HG03565 (cell line): Measurements from ENCODE around the gene FLVCR1.
"Not testable (repeated sequence)": the region's sequence is repeated elsewhere in the genome, so short reads cannot be mapped to it uniquely, and the experiment has no call there.

Experiments
- ATAC-seq: cut with Tn5 transposase; IDR thresholded peaks from one replicate; pipeline ENCODE4 v1.9.1; 2021; ENCODE audit warnings: mild to moderate bottlenecking, moderate library complexity; ENCODE audit not compliant: unreplicated experiment

FLVCR1 gene

DNA sequence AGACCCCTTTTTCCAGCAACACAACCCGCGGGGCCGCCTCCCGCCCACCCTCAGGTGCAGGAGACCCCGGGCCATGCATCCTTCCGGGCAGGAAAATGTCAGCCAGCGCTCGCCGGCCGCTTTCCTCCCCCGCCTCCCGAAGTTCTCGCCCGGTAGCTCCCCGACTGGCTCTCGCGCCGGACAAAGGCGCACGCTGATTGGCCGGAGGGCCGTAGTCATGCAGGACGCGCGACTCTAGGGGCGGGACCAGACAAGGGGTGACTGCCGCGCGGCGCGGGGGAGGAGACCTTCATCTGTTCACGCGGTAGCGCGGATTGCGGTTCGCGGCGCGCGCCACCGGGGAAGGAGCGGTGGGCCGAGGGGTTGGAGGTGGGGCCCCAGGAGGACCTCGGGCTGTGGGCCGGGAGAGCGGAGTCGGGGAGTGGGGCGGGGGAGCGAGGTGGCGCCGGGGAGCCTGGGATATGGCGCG, at the start of gene FLVCR1:
Gene FLVCR1, plus strand, starts transcription at position 284 of the 469 bp plus-strand sequence. Its CDS starts 178 bp downstream, at position 462.
- ATAC-seq: peak; percentile 93

DNA sequence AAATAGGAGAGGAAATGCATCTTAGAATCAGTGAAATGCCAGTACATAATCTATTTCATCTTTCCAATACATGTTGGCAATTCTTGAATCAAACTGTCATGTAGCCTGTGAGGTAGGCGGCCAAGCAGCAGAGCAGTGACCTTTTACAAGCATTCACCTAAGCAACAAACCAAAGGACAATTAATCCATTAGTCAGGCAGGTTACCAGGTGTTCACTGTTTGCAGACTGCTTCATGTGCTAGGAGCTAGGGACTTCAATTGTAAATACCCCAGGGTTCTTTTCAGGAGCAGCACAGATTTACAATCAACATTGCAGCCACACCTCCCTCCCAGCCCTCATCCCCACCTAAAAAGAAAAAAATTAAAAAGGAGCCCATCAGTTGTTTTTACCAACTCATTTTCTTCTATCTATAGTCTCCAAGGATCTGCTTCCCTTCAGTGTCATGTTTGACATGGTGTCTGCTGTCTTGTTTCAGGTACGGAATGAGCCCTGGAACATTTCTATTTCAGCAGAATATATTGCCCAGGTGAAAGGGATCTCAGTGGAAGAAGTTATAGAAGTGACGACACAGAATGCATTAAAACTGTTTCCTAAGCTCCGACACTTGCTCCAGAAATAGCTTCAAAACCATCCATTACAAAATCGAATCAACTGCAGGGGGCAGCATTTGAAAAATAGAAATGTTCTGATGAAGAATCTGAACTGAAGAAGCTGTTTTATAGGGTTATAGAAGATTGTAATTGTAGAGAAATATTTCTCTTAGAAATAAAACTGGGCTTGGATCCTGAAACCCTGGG, 43.3 kb upstream of the FLVCR1 start:
- no peak for ATAC-seq

DNA sequence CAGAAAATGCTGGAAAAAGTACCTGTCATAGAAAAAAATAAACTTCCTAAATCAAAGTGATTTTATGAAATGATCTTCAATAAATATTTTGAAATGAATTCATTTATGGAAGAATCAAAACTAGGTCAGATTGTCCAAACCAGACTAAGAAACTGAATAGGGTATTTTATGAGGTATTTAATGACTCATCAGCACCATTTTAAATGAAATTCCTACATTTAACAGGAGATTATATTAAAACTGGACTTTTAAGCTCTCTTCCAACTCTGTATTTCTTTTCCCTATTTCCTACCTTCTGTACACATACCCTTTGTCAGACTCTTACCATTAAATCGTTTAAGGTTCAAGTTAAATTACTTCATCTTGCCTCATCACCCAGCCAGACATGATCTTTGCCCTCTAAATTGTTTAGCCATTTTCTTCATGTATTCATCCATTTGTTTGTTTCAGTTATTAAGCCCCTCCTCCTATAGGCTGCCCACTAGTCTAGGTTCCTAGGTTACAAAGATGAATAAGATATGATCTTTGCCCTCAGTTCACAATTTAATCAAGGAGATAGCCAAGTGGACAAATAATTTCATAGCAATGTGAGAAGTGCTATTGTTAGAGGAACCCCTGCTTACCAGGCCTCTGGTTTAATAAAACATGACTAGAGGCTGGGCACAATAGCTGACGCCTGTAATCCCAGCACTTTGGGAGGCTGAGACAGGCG, 41.4 kb upstream of the FLVCR1 start:
- ATAC-seq: no peak

DNA sequence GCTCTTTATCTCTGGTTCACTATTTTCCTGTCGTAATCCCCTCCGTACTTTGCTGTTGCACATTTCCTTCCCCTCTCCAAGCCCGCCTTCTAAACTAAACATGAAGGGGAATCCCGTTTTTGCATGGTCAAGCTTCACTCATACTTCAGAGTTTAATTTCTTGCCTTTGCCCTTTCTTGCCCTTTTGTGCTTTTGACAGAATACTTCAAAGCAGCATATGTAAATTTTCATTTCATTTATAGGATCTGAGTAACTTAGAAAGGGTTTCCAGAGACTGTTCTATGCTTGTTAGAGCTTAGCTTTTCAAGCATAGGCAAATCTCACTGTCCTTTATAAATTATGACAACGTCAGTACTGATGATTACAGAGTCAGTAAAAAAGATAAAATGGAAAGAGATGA, 38.3 kb upstream of the FLVCR1 start:
- peak; percentile 72 for ATAC-seq

DNA sequence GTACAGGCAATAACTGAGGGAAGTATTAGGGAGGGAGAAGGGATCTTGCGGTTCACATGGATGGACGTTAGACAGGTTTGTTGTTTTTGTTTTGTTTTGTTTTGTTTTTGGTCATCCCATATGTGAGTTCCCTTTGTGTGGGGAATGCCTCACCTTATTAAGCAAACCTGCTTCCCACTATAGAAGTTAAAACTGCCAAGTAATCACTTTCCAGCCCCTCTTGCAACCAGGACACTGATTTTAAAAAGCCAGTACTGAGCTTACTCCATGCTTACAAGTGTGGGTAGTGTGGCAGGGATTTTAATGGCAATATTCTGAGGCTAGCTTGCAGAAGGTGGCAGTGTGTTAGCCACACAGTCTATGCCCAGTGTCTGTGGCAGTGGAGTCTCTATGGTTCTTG, 37.1 kb upstream of the FLVCR1 start:
- no peak for ATAC-seq

DNA sequence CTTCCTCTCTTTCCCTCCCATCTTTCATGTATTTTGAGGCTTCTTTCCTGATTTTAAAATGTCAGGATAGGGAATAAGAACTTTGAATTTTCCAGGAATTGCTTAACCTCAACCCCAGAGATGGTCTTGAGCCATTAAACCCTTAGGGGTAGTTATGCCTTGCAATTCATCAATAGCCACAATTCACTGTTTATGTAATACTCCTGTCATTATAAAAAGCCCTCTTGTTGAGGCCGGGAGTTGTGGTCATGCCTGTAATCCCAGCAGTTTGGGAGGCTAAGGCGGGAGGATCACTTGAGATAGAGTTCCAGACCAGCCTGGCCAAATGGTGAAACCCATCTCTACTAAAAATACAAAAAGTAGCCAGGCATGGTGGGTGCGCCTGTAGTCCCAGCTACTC, 35.1 kb upstream of the FLVCR1 start:
- ATAC-seq: no peak

DNA sequence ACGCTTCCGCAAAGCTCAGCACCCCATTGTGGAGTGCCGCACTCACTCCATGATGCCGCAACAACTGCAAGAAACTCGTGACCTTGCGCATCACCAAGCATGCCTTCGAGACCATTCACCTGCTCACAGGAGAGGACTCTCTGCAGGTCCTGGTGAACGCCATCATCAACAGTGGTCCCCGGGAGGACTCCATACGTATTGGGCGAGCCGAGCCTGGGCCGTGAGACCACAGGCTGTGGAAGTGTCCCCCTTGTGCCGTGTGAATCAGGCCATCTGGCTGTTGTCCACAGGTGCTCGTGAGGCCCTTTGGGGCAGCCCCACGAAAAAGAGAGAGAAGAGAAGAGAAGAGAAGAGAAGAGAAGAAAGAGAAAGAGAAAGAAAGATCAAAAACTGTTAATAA, 33.9 kb upstream of the FLVCR1 start:
- no peak for ATAC-seq

DNA sequence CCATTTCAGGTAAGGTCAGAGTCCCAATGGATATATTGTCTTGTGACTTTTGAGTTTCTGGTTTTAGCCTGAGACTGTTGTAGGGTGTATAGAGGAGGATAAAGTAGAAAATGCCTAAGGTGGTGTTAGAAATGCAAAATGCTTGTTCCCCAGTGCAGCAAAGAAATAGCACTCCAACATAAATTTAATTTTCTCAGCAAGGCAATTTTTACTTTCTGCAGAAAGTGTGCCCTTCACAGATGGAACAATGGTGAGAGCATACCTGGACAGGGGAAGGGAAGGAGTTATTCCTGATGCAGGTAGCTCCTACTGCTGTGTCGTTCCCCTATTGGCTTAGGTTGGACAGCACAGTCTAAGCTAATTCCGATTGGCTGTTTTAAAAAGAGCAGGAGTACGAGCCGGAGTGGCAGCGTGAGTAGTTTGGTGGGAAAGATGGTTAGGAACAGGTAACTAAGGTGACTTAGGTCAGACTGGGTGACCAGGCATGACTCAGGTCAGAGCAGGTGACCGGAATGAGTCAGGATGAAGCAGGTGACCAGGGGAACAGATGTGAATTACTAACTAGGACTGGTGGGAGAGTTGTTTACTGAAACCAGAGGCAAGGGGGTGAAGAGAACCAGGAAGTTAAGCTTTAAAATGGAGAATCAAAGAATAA, 32.1 kb upstream of the FLVCR1 start:
- no peak for ATAC-seq

DNA sequence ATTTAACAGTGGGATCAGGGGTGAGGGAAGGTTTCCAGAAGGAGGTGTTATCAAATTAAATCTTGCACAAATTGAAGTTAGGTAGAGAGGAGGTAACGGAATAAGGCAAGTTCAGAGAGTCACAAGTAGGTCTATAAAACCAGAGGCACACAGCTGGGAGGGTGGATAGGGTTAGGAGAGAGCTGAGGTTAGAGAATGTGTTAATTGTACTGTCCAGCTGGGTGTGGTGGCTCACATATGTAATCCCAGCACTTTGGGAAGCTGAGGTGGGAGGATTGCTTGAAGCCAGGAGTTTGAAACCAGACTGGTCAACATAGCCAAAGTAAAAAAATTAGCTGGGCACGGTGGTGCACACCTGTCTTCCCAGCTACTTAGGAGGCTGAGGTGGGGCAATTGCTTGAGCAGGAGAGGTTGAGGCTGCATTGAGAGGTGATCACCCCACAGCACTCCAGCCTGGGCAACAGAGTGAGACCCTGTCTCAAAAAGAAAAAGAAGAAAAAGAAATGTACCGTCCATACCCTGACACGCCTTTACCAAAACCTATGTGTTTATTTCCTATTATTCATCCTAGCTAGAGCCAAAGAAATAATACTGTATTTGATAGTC, 30.8 kb upstream of the FLVCR1 start:
- no peak for ATAC-seq

DNA sequence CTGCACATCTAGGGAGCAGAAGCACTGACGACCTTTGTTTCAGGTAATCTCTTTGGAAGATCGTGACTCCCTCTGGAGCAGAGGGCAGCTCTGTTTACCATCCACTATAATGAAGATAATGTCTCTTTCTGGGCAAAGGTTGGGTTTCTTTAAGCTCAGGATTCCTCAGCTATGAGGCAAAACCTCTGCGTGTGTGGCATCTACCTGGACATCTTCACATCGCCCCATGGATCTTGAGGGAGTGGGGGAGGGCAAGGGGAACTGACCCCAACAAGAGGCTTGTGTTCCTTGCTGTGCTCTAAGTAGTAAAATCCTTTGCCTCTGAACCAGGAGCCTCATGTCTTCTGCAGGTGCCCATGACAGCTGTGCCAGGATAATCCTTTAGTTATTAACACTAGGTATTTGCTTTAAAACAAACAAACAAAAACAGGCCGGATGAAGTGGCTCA, 30.2 kb upstream of the FLVCR1 start:
- no peak for ATAC-seq

DNA sequence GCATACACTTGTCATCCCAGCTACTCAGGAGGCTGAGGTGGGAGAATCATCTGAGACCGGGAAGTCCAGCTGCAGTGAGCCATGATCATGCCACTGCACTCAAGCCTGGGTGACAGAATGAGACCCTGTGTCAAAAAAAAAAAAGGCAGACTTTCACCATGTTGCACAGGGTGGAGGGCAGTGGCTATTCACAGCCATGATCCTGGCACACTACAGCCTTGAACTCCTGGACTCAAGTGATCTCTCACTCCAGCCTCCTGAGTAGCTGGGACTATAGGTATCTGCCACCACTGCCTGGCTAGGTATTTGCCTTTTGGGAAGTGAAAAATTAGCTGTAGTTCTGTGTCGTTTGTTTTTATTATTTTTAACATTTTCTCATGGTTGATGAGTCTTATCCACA, 29.7 kb upstream of the FLVCR1 start:
- ATAC-seq: no peak

DNA sequence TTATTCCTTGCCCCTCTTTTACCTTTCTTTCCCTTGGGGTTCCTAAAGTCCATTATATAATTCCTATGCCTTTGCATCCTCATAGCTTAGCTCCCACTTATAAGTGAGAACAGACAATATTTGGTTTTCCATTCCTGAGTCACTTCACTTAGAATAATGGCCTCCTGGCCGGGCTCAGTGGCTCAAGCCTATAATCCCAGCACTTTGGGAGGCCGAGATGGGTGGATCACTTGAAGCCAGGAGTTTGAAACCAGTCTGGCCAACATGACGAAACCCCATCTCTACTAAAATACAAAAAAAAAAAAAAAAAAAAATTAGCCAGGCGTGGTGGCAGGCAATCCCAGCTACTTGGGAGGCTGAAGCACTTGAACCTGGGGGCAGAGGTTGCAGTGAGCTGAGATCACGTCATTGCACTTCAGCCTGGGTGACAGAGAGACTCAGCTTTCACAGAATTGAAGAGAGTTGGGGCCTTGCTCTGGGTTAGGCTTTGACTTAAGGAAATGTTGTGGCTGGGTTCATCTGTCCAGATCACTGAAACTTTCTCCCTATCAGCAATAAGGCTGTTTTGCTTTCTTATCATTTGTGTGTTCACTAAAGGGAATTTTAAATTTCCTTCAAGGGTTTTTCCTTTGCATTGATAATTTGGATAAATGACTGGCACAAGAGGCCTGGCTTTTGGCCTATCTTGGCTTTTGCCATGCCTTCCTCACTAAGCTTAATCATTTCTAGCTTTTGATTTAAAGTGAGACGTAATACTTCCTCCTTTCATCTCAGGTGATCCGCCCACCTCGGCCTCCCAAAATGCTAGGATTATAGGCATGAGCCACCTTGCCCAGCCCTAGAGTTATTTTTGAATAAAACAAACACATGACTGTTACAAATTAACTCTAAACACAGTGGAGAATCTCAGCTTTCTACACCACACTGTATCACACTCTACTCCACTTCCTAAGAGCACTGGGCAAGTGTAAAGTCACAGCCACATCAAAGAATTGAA, 24.6 kb upstream of the FLVCR1 start:
- ATAC-seq: peak; percentile 66

DNA sequence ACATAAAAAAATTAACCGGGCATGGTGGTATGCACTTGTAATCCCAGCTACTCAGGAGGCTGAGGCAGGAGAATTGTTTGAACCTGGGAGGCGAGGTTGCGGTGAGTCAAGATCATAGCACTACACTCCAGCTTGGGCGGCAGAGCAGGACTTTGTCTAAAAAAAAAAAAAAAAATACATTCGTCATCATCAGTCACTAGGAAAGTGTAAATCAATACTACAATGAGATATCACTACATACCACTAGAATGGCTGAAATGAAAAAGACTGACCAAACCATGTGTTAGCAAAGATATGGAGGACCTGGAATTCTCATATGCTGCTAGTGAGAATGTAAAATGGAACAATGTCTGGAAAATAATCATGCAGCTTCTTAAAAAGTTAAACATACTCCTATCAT, 19.9 kb upstream of the FLVCR1 start:
- ATAC-seq: no peak

DNA sequence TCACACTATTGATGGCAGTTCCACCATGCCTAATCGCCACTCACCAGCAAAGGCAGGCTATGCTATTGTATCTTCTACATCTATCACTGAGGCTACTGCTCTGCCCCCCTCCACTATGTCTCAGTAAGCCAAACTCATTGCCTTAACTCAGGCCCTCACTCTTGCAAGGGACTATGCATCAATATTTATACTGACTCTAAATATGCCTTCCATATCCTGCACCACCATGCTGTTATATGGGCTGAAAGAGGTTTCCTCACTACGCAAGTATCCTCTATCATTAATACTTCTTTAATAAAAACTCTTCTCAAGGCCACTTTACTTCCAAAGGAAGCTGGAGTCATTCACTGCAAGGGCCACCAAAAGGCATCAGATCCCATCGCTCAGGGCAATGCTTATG, 13.6 kb upstream of the FLVCR1 start:
- ATAC-seq: not testable (repeated sequence)

DNA sequence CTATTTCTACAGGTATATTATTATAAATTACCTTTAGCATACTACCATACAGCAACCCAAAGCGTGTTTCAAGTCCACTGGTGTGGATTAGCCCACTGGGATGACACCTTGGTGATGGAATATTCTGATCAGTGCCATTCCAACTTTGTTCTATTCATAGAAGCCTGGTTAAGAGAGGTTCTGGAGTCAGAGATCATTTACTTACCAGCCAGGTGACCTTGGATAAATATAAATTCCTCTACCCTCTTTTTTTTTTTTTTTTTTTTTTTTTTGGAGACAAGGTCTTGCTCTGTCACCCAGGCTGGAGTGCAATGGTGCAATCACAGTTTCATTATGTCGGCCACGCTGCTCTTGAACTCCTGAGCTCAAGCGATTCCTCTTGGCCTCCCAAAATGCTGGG, 10.5 kb upstream of the FLVCR1 start, which contains the start of gene SPATA45:
Gene SPATA45, minus strand, starts transcription at position 101 of the 400 bp plus-strand sequence. CDS start 11,500 bp downstream, outside the sequence.
- ATAC-seq: no peak

DNA sequence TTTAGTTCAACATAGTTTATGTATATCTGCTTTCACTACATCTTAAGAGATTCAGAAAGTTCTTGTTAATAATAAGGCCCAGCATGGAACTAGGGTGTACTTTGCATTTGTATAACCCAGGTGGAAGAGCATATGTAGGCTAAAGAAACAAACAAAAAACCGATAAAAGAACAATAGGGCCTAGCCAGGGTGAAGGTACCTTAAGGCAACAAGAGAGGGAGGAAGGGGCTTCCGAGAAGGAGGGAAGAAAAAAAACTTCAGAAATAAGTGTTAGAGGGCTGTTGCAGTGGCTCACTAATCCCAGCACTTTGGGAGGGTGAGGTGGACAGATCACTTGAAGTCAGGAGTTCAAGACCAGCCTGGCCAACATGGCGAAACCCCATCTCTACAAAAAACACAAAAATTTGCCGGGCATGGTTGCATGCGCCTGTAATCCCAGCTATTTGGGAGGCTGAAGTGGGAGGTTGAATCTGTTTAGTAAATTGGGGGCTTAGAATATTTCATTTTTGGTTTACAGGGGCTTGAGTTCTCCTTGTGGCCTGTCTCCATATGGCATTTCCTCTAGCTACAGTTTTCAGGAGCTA, 5.9 kb upstream of the FLVCR1 start:
- no peak for ATAC-seq

DNA sequence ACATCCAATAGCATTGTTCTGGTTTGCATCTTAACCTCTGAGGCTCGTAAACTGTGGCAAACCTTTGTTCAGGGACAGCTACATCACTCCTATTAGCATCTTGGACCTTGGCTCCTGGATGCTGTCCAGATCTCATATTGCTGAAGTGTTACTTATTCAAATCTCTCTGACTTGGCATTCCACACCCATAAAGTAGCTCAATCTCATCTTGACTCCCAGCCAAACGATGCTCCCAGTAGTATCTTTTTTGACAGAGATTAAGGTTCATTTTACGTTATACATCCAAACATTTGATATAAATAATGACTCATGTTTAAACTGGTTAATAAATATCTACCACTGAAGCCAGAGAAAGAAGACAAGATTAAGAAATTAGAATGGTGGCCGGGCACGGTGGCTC, 4.4 kb upstream of the FLVCR1 start:
- no peak for ATAC-seq

DNA sequence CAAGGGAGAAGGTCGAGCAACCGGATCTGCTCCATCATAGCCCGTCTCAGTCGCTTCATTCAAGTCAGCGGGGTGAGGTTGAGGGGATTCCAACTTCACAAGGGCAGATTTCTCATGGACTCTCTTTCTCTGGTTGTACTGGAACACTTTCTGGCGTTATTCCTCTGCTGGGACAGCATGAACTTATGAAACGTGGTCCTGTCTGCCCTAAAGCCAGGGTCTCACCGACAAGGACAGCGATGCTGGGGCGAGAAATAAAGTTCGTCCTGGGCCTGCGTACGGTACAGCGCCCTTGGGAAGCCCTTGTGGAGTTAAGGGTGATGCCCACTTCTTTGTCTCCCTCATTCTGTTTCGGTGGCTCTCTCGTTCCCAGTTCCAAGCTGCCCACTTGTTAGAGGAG, 1.3 kb upstream of the FLVCR1 start:
- ATAC-seq: no peak

DNA sequence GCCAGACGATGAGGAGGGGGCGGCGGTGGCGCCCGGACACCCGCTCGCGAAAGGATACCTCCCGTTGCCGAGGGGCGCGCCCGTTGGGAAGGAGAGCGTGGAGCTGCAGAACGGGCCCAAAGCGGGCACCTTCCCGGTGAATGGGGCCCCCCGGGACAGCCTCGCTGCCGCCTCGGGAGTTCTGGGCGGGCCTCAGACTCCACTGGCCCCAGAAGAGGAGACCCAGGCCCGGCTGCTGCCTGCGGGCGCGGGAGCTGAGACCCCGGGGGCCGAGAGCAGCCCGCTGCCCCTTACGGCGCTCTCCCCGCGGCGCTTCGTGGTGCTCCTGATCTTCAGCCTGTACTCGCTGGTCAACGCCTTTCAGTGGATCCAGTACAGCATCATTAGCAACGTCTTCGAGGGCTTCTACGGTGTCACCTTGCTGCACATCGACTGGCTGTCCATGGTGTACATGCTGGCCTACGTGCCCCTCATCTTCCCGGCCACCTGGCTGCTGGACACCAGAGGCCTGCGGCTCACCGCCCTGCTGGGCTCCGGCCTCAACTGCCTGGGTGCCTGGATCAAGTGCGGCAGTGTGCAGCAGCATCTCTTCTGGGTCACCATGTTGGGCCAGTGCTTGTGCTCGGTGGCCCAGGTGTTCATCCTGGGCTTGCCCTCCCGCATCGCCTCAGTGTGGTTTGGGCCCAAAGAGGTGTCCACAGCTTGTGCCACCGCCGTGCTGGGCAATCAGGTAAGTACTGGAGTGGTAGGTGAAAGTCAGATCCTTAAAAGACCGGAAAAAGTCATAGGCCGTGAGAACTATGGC, 588 bp downstream of the FLVCR1 start:
- ATAC-seq: peak; percentile 9
